ENCODE results near the gene UBE2S.

UBE2S gene

DNA sequence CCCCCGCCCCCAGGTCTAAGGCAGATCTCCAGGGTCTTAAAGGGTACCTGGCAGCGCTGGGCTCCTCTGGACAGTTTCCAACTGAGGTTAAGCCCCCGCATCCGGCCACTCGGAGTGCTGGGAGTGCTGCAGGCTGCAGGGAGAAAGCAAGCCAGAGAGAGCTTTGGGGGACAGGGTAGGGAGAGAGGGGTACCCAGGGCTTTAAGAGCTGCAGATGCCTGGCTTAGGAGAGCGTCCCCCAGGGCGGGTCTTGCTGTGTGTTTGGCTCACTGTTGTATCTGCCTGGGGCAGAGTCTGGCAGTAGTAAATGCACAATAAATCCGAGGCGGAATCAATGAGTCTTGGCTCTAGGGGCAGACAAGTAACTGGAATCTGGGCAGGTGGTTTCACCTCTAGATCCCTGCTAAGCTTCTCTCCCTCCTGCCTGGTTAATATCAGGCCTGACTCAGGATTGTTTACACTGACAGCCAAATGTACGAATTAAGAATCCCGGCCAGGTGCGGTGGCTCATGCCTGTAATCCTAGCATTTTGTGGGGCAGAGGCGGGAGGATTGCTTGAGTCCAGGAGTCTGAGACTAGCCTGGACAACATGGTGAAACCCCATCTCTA lies 52.3 kb downstream of the UBE2S start:
- TF ChIP-seq RAD21 (IDR thresholded peaks at IDR 0.05; ENCODE audit: low read depth): no peak
- 0 out of 2 replicates have a peak, but pooled peaks have one; percentile 7 for TF ChIP-seq NFIC (IDR thresholded peaks at IDR 0.05)

DNA sequence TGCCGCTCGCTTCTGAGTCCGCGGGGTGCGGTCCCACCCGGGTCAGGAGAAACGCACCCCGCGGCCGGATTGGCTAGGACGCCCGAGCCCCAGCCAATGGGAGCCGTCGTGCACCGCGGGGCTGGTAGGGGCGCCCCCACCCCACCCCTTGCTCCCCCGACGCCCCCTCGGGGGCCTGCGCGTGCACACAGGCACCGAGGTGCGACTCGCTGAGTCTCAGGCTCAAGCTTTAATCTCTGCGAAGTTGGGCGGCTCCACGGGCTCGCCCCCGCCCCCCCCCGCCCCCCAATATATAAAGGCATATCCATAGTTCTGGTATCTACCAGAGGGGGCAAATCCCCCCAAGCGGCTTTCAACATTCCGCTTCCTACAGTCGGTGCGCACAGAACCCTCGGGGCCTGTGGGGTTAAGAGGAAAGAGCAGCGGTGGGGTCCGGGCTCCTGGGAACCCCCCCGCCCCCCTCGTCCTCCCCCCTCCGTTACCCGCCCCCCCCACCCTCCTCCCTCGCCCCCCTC lies 52.8 kb downstream of the UBE2S start, which contains the start of gene COX6B2:
COX6B2 (minus strand) TSS at position 22 of the 515 bp plus-strand sequence. CDS start 198 bp downstream, outside the sequence.
- TF ChIP-seq, protein P1, sequence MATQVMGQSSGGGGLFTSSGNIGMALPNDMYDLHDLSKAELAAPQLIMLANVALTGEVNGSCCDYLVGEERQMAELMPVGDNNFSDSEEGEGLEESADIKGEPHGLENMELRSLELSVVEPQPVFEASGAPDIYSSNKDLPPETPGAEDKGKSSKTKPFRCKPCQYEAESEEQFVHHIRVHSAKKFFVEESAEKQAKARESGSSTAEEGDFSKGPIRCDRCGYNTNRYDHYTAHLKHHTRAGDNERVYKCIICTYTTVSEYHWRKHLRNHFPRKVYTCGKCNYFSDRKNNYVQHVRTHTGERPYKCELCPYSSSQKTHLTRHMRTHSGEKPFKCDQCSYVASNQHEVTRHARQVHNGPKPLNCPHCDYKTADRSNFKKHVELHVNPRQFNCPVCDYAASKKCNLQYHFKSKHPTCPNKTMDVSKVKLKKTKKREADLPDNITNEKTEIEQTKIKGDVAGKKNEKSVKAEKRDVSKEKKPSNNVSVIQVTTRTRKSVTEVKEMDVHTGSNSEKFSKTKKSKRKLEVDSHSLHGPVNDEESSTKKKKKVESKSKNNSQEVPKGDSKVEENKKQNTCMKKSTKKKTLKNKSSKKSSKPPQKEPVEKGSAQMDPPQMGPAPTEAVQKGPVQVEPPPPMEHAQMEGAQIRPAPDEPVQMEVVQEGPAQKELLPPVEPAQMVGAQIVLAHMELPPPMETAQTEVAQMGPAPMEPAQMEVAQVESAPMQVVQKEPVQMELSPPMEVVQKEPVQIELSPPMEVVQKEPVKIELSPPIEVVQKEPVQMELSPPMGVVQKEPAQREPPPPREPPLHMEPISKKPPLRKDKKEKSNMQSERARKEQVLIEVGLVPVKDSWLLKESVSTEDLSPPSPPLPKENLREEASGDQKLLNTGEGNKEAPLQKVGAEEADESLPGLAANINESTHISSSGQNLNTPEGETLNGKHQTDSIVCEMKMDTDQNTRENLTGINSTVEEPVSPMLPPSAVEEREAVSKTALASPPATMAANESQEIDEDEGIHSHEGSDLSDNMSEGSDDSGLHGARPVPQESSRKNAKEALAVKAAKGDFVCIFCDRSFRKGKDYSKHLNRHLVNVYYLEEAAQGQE (IDR thresholded peaks at IDR 0.05; ENCODE audit: low read depth): no peak
- TF ChIP-seq, protein P2, sequence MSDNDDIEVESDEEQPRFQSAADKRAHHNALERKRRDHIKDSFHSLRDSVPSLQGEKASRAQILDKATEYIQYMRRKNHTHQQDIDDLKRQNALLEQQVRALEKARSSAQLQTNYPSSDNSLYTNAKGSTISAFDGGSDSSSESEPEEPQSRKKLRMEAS (IDR thresholded peaks at IDR 0.05): no peak

DNA sequence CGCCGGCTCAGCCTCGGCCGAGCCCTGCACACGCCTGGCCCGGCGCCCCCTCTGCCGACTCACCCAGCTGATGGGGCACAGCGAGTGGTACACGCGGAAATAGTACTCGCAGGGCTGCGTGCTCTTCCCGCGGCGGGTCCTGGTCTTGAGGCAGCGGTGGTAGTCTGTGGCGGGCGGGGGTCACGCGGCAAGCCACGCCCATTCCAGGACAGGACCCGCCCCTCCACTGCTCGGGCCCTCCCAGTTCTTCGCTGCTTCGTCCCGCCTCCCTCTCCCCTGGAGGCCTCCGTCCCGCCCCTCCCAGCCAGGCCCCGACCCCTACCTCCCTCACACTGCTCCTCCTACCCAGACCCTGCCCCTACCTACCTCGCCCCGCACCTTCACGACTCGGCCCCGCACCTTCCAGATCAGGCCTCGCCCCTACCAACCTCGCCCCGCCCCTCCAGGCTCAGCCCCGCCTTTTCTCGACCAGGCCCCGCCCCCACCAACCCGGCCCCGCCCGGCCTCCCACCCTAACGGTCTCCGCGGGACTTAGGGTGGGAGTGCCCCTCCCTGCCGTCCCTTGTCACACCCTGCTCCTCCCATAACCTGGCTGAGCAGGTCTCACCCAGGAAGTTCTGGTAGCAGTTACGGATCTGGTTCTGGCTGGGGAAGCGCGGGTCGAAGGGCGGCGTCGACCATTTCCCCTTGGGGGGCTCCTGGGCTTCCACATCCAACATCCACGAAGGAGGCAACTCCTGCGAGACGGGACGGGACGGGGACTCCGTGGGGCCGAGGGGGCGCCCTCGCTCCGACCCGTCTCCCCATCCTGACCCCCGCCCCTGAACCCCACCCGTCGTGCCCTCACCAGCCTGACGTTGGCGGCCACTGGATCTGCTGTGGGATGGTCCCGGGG lies 53.5 kb downstream of the UBE2S start:
- TF ChIP-seq, protein P2 (IDR thresholded peaks at IDR 0.05): no peak
- TF ChIP-seq FOXM1 (IDR thresholded peaks at IDR 0.05; ENCODE audit: borderline replicate concordance, low read depth): no peak
- TF ChIP-seq EP300 (IDR thresholded peaks at IDR 0.05; ENCODE audit: borderline replicate concordance): no peak
- no peak for TF ChIP-seq NFIC (IDR thresholded peaks at IDR 0.05)
- no peak for TF ChIP-seq EGR1 (IDR thresholded peaks at IDR 0.05)
- TF ChIP-seq, protein P3, sequence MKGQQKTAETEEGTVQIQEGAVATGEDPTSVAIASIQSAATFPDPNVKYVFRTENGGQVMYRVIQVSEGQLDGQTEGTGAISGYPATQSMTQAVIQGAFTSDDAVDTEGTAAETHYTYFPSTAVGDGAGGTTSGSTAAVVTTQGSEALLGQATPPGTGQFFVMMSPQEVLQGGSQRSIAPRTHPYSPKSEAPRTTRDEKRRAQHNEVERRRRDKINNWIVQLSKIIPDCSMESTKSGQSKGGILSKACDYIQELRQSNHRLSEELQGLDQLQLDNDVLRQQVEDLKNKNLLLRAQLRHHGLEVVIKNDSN (IDR thresholded peaks at IDR 0.05): no peak
- TF ChIP-seq ZBTB7A (IDR thresholded peaks at IDR 0.05; ENCODE audit: low read depth): 0 out of 2 replicates have a peak, but pooled peaks have one; percentile 17

DNA sequence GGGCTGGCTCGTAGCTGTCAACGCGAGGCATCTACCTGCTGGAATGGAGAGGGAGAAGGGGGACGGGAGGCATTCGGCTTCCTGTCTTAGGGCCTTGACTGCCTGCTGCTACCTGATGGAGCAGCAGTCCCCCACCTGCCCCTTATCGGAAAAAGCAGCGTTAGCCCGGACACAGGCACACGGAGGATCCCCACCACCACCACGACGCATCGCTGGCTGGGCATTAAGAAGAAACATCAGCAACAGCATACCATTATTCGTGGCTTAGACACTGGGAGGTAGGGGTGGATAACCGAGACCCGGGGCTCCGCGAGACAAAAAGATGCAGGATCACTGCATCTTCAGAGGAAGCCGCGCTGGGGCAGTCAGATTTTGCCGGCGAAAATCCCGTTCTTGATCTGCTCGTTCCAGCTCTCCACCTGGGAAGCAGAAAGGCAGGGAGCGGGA lies 54.2 kb downstream of the UBE2S start:
- TF ChIP-seq, protein P2 (IDR thresholded peaks at IDR 0.05): no peak
- TF ChIP-seq CEBPB (IDR thresholded peaks at IDR 0.05) (no peak), TCF12 (IDR thresholded peaks at IDR 0.05; ENCODE audit: low read depth) (no peak), EGR1 (IDR thresholded peaks at IDR 0.05) (no peak), CREB1 (IDR thresholded peaks at IDR 0.05; ENCODE audit: low read depth) (no peak), NFIC (IDR thresholded peaks at IDR 0.05) (no peak), YY1 (IDR thresholded peaks at IDR 0.05; ENCODE audit: low read depth) (no peak), RAD21 (IDR thresholded peaks at IDR 0.05; ENCODE audit: low read depth) (no peak)
- TF ChIP-seq, protein P1 (IDR thresholded peaks at IDR 0.05; ENCODE audit: low read depth): no peak
- TF ChIP-seq, protein P3 (IDR thresholded peaks at IDR 0.05): no peak

DNA sequence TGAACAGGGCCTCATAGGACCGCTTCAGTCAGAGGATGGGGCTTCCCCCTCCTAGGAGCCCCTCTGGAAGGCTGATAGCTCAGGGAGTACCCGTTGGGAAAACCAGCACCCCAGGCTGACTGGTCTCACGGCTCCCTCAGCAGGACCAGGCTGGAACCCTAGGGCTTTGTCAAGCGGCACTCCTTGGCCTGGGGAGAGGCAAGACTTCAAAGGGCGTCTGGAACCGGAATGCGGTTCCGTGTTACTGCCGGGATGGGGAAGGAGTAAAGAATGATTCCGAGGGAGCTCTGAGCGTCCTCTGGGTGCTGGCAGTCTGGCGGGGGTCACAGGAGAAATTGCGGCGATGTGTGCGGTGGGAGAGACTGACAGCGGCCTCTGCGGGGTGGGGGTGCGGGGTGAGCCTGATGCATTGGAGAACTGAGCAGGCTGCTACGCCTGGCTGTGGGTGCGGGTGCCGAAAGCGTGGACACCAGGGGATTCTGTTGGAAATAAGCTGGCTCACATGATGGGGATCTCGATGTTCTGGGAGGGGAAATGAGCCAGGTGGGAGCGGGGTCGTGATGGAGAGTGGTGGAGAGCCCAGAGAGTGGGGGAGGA lies 54.9 kb downstream of the UBE2S start:
- no peak for TF ChIP-seq EP300 (IDR thresholded peaks at IDR 0.05; ENCODE audit: borderline replicate concordance)
- no peak for TF ChIP-seq YY1 (IDR thresholded peaks at IDR 0.05; ENCODE audit: low read depth)
- TF ChIP-seq NFIC (IDR thresholded peaks at IDR 0.05): no peak
- TF ChIP-seq, protein P3 (IDR thresholded peaks at IDR 0.05): no peak
- TF ChIP-seq TCF12 (IDR thresholded peaks at IDR 0.05; ENCODE audit: low read depth): no peak
- no peak for TF ChIP-seq EGR1 (IDR thresholded peaks at IDR 0.05)
- TF ChIP-seq RAD21 (IDR thresholded peaks at IDR 0.05; ENCODE audit: low read depth): no peak
- TF ChIP-seq FOXM1 (IDR thresholded peaks at IDR 0.05; ENCODE audit: borderline replicate concordance, low read depth): no peak
- no peak for TF ChIP-seq TEAD4 (IDR thresholded peaks at IDR 0.05)

Measured in Ishikawa (cell line).